MV-4-11 (cell line): ENCODE measurements around the gene TRIM22.
"Not testable (repeated sequence)": the region's sequence is repeated elsewhere in the genome, so short reads cannot be mapped to it uniquely, and the experiment has no call there.

Source experiments
- DNase-seq: peaks from one replicate; lab custom pipeline; 2025; lab: John Stamatoyannopoulos, UW

The TRIM22 gene

GRCh38 chr11:5691238-5691963, 1.8 kb downstream of the TRIM22 start:
- not testable (repeated sequence) for DNase-seq

GRCh38 chr11:5691964-5692361, 2.4 kb downstream of the TRIM22 start:
- DNase-seq = peak; percentile 64

DNA sequence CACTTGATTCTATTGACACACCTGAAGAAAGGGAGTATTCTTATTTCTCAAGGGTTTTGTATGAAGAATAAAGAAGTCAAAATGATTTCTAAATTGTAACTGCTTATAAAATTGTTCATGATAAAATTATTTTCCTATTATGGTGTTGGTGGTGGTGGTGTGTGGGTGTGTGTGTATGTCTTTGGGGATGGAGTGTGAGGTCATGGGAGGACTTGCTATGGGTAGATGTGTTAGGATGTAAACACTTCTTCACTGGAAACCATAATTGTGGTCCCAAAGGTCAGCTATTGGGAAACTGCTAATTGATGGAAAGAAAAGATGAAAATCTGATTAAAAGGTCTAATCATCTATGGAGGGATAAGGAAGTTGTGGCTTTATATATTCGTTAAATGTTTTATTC, 5.1 kb downstream of the TRIM22 start:
- no peak for DNase-seq

- DNase-seq = no peak
Observed at GRCh38 chr11:5695580-5695979, 6.0 kb downstream of the TRIM22 start.

- DNase-seq = no peak
Observed at GRCh38 chr11:5696210-5696609, 6.6 kb downstream of the TRIM22 start.

DNA sequence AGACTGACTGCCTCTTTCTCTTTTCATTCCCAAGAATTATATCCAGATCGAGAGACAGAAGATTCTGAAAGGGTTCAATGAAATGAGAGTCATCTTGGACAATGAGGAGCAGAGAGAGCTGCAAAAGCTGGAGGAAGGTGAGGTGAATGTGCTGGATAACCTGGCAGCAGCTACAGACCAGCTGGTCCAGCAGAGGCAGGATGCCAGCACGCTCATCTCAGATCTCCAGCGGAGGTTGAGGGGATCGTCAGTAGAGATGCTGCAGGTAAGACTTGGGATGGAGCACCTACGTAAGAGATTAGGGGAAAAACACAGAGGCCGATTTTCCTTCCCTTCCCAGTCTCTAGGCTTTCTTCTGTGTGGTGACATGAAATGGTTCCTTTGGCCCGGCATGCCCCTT, 8.7 kb downstream of the TRIM22 start:
- no peak for DNase-seq

DNA sequence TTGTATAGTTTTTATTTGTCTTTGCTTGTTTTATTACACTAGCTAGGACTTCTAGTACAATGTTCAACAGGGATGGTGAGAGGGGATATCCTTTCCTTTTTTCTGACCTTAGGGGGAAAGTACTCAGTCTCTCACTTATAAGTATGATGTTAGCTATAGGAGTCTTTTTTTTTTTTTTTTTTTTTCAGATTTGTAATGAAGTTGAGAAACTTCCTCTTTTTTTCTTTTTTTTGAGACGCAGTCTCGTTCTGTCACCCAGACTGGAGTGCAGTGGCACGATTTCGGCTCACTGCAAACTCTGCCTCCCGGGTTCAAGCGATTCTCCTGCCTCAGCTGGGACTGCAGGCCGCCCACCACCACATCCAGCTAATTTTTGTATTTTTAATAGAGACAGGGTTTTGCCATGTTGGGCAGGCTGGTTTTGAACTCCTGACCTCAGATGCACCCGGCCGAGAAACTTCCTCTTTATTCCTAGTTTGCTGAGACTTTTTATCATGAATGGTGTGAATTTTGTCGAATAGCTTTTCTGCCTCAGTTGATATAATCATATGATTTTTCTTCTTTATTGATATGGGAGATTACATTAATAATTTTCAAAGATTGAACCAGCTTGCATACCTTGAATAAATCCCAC, 10.9 kb downstream of the TRIM22 start:
- peak; percentile 78 for DNase-seq

GRCh38 chr11:5701055-5701577, 11.5 kb downstream of the TRIM22 start:
- peak; percentile 17 for DNase-seq

DNA sequence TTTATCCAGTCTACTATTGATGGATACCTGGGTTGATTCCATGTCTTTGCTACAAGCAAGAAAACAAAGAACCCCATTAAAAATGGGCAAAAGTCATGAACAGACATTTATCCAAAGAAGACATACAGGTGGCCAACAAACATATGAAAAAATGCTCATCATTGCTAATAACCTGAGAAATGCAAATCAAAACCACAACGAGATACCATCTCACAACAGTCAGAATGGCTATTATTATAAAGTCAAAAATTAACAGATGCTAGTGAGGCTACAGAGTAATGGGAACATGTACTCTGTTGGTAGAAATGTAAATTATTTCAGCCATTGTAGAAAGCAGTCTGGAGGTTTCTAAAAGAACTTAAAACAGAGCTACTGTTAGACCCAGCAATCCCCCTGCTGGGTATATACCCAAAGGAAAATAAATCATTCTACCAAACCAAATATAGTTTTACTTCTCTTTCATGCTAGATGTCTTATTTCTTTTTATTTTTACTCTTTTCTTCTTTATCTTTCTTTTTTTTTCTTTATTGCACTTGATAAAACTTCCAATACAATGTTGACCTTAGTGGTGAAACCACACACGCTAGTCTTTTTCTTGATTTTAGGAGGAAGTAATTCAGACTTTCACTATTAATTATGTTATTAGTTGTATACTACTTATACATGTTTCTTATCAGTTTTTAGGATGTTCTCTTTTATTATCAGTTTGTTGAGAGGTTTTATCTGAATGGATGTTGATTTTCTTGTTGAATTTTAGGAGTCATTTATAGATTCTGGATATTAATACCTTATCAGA, 14.3 kb downstream of the TRIM22 start:
- DNase-seq = no peak

GRCh38 chr11:5705688-5706087, 16.1 kb downstream of the TRIM22 start:
- DNase-seq = no peak

- DNase-seq = no peak
Observed at GRCh38 chr11:5712507-5712906, 22.9 kb downstream of the TRIM22 start.

GRCh38 chr11:5713695-5714094, 24.1 kb downstream of the TRIM22 start:
- DNase-seq = no peak

- not testable (repeated sequence) for DNase-seq
Observed at GRCh38 chr11:5716518-5716917, 26.9 kb downstream of the TRIM22 start.

GRCh38 chr11:5719703-5720495, 30.3 kb downstream of the TRIM22 start:
- peak; percentile 46 for DNase-seq

DNA sequence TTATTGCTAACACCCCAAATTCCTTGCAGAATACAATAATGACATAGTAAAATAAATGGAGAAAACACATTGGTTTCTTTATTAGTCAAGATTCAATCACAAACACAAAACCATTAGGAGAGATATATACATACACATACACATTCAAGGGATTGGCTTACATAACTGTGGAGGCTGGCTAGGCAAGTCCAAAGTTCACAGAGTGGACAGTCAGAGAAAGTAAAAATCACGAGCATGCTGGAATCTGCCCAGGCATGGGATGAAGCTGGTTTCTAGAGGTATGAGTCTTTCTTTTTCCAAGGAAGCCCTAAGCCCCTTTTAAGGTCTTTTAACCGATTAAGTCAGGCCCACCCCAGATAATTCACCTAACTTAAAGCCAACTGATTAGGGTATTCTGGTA, 33.0 kb downstream of the TRIM22 start:
- no peak for DNase-seq

- DNase-seq = no peak
Observed at GRCh38 chr11:5726351-5726750, 36.8 kb downstream of the TRIM22 start.

GRCh38 chr11:5727691-5728090, 38.1 kb downstream of the TRIM22 start:
- DNase-seq = no peak

DNA sequence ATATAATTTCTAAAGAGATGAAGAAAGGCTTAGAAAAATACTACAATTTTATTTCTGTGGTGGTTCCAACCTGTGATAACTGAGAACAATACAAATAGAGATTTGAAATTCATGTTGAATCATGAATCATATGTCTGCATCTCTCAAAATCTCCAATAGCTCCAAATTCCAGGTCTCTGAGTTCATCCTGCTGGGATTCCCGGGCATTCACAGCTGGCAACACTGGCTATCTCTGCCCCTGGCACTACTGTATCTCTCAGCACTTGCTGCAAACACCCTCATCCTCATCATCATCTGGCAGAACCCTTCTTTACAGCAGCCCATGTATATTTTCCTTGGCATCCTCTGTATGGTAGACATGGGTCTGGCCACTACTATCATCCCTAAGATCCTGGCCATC, 46.8 kb downstream of the TRIM22 start, which contains the start of gene OR56B1:
OR56B1 (plus strand) TSS at position 53 of the 400 bp plus-strand sequence; CDS start at position 122, 69 bp downstream.
- no peak for DNase-seq

GRCh38 chr11:5737091-5737490, 47.5 kb downstream of the TRIM22 start:
- DNase-seq = no peak

- no peak for DNase-seq
Observed at GRCh38 chr11:5737670-5738392, 48.2 kb downstream of the TRIM22 start.

DNA sequence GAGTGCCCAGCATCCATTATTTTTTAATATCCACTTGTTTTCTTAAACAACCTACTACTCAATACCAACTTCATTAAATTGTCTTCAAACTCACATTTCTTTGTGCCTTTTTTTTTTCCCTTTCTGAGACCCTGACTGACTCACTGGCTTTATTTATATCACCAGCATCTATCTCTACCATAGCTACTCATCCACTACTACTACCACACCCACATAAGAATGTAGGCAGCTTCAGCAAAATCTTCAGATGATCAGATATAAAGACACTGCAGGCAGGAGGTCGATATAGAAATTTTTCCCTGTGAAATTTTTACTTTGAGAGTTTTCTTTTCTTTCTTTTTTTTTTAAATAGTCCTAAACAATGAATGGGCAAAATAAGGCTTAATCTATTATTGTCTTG, 48.8 kb downstream of the TRIM22 start:
- no peak for DNase-seq
